Measurements from ENCODE around the gene MEDAG.

GRCh38 chr13:30959678-30960077 lies 53.6 kb downstream of the MEDAG start:
- TF ChIP-seq CTCF (IDR thresholded peaks at IDR 0.05) (no peak), REST (IDR thresholded peaks at IDR 0.05; ENCODE audit: insufficient read depth in 1 of 2, low read depth in 2 of 2, low read length in 1 of 2) (no peak), POLR2AphosphoS5 (IDR thresholded peaks at IDR 0.05; ENCODE audit: low read depth, low read length) (no peak)

All from Panc1 (cell line).